K562 (cell line): ENCODE data around the gene RPL39. TPM values are rescaled to one million over a fixed set of nuclear protein-coding genes. Genes with fewer than 3 reads are reported as not detected.

Experiments
- ATAC-seq: fragments of 200-7000 bp; cut with Tn5 transposase; 3 replicates; pipeline ENCODE4 v1.9.1; 2020; ENCODE audit warnings: moderate library complexity
- BruUV-seq: library from RNA; stranded (reverse); fragments of 400-500 nt; replicated peaks from 2 replicates; lab custom pipeline; 2021; lab: Mats Ljungman, UMichigan
- CTCF ChIA-PET: fragments of 300-600 bp; formaldehyde crosslinking; extraction: SDS; loops from one replicate; lab custom pipeline; 2021; ENCODE audit warnings: low intra/inter-chr PET ratio; lab: Yijun Ruan, JAX
- POLR2A ChIA-PET: fragments of 300-600, 350-650 bp; sonication (Branson Sonifier 250); formaldehyde crosslinking; extraction: SDS; loops from one replicate; lab custom pipeline; 2021; ENCODE audit warnings: antibody characterized with exemption, inconsistent platforms; lab: Yijun Ruan, JAX
- DNase-seq, 4 experiments: peaks; one replicate each; pipeline versions ENCODE4 v3.0.0 to v3.0.0-alpha.2; 2011 to 2018; ENCODE audit warnings: low spot score in 3 of 4, mixed read lengths in 3 of 4; ENCODE audit errors: extremely low read depth in 1 of 4
- FAIRE-seq: peaks from 2 replicates; lab custom pipeline; 2011; peaks lifted over from hg19 to GRCh38; lab: Jason Lieb, UNC
- H2AFZ ChIP-seq: 2 replicates; pipeline ENCODE4 v1.6.0; 2011; ENCODE audit warnings: low read depth, low read length, control low read depth, inconsistent platforms
- H3K27ac ChIP-seq: fragments of 200-600 bp; 3 replicates; pipeline ENCODE4 v1.8.0; 2011; ENCODE audit warnings: low read depth, mild to moderate bottlenecking, control low read depth, inconsistent platforms, low read length, moderate library complexity, mixed read lengths; ENCODE audit errors: extremely low read depth
- H3K27me3 ChIP-seq, 2 experiments: fragments of 300-600 bp in 1 of 2; 2 replicates in 1 of 2; 3 replicates in 1 of 2; pipeline versions ENCODE4 v1.6.0 to v1.8.0; 2011; ENCODE audit warnings: inconsistent platforms in 2 of 2, low read length in 2 of 2, mild to moderate bottlenecking in 1 of 2, mixed read lengths in 1 of 2, moderate library complexity in 1 of 2; ENCODE audit not compliant: control insufficient read depth in 2 of 2, insufficient read depth in 2 of 2
- H3K36me3 ChIP-seq: fragments of 300-600 bp; 3 replicates; pipeline ENCODE4 v1.8.0; 2011; ENCODE audit warnings: mild to moderate bottlenecking, low read length, inconsistent platforms; ENCODE audit not compliant: control insufficient read depth, insufficient read depth
- H3K4me1 ChIP-seq, 2 experiments: fragments of 200-600 bp in 1 of 2; replicated peaks in 1 of 2; 2 replicates in 1 of 2; 3 replicates in 1 of 2; pipeline versions ENCODE4 v1.5.1 to v1.8.0; 2011; ENCODE audit warnings: inconsistent platforms in 2 of 2, low read length in 2 of 2, mild to moderate bottlenecking in 1 of 2, mixed read lengths in 1 of 2, moderate library complexity in 1 of 2; ENCODE audit not compliant: control insufficient read depth in 2 of 2, insufficient read depth in 2 of 2
- H3K4me2 ChIP-seq: 2 replicates; pipeline ENCODE4 v1.6.1; 2011; ENCODE audit warnings: low read length, control low read depth, inconsistent platforms, mixed read lengths; ENCODE audit not compliant: insufficient read depth
- H3K4me3 ChIP-seq: fragments of 200-600 bp; sonication (generic), shearing (Covaris generic); 2 replicates; pipeline ENCODE4 v1.5.1; 2016; ENCODE audit warnings: control low read depth, inconsistent platforms
- H3K79me2 ChIP-seq: fragments of 200-600 bp; 3 replicates; pipeline ENCODE4 v1.8.0; 2011; ENCODE audit warnings: low read length, inconsistent platforms; ENCODE audit not compliant: control insufficient read depth, insufficient read depth
- H3K9ac ChIP-seq, 2 experiments: 2 replicates each; pipeline versions ENCODE4 v1.6.0 to v1.6.1; 2011; ENCODE audit warnings: low read depth in 2 of 2, low read length in 2 of 2, control low read depth in 1 of 2, inconsistent platforms in 1 of 2, mild to moderate bottlenecking in 1 of 2, mixed read lengths in 1 of 2; ENCODE audit not compliant: insufficient read depth in 1 of 2
- H3K9me1 ChIP-seq: one replicate; pipeline ENCODE4 v1.6.0; 2011; ENCODE audit warnings: inconsistent platforms, mild to moderate bottlenecking, low read length, moderate library complexity; ENCODE audit not compliant: control insufficient read depth, insufficient read depth
- H3K9me3 ChIP-seq: replicated peaks from 2 replicates; pipeline ENCODE4 v1.5.1; 2011; ENCODE audit warnings: low read depth, low read length, inconsistent platforms; ENCODE audit not compliant: control insufficient read depth, insufficient read depth
- H4K20me1 ChIP-seq: replicated peaks from 2 replicates; pipeline ENCODE4 v1.6.1; 2011; ENCODE audit warnings: low read length, inconsistent platforms, mixed read lengths; ENCODE audit not compliant: control insufficient read depth, insufficient read depth
- CREB3 ChIP-seq: fragments of 450-650 bp; conservative IDR thresholded peaks from 2 replicates; pipeline ENCODE4 v1.6.1; 2016; ENCODE audit warnings: missing genetic modification characterization, low read depth, mild to moderate bottlenecking, missing compliant biosample characterization, moderate library complexity
- DPF2 ChIP-seq: fragments of 450-650 bp; IDR thresholded peaks from 2 replicates; pipeline ENCODE4 v1.6.1; 2016
- E2F3 ChIP-seq: fragments of 250-450 bp; sonication (Bioruptor Pico); IDR thresholded peaks from 2 replicates; pipeline ENCODE4 v1.4.0; 2020; ENCODE audit warnings: mild to moderate bottlenecking
- NCOA6 ChIP-seq: fragments of 450-650 bp; IDR thresholded peaks from 2 replicates; pipeline ENCODE4 v1.6.1; 2017; ENCODE audit warnings: mild to moderate bottlenecking
- NKRF ChIP-seq: fragments of 450-650 bp; IDR thresholded peaks from 2 replicates; pipeline ENCODE4 v1.6.1; 2016; ENCODE audit warnings: borderline replicate concordance
- PCBP2 ChIP-seq: fragments of 200-400 bp; formaldehyde crosslinking; IDR thresholded peaks from 2 replicates; pipeline ENCODE4 v1.6.1; 2018; ENCODE audit warnings: low read length, low read depth, mild to moderate bottlenecking, moderate library complexity; ENCODE audit not compliant: poor library complexity, severe bottlenecking
- POLR2G ChIP-seq: fragments of 200-400 bp; formaldehyde crosslinking; IDR thresholded peaks from 2 replicates; pipeline ENCODE4 v1.6.1; 2017; ENCODE audit warnings: low read depth, mild to moderate bottlenecking, antibody characterized with exemption, low read length, moderate library complexity
- SAFB ChIP-seq: fragments of 200-400 bp; formaldehyde crosslinking; IDR thresholded peaks from 2 replicates; pipeline ENCODE4 v1.6.1; 2017; ENCODE audit warnings: low read depth, low read length, borderline replicate concordance
- TCF7 ChIP-seq: sonication (generic); IDR thresholded peaks from 2 replicates; pipeline ENCODE4 v1.6.1; 2016; ENCODE audit warnings: antibody characterized with exemption, borderline replicate concordance
- THRA ChIP-seq: fragments of 450-650 bp; IDR thresholded peaks from 2 replicates; pipeline ENCODE4 v1.6.1; 2017; ENCODE audit warnings: mild to moderate bottlenecking, moderate library complexity
- ZFX ChIP-seq: sonication (generic); formaldehyde crosslinking; IDR thresholded peaks from 2 replicates; pipeline ENCODE4 v1.8.0; 2022; ENCODE audit warnings: mild to moderate bottlenecking, missing genetic modification reagents, moderate library complexity
- ZZZ3 ChIP-seq: fragments of 450-650 bp; IDR thresholded peaks from 2 replicates; pipeline ENCODE4 v1.6.1; 2016; ENCODE audit warnings: antibody characterized with exemption, mild to moderate bottlenecking, moderate library complexity
- WGBS: fragments of 100-300 bp; shearing (Covaris generic); methylation state at CpG from one replicate; pipeline ENCODE4 v1.1.6; 2016; ENCODE audit warnings: low coverage, mixed read lengths; ENCODE audit not compliant: insufficient coverage; ENCODE audit errors: missing lambda C conversion rate; 5-methylcytosine and 5-hydroxymethylcytosine counted together
- in situ Hi-C: fragments of 300-500 bp; cut with MboI; formaldehyde crosslinking; loops from 4 replicates; pipeline ENCODE4 v1.15.0; 2018; ENCODE audit warnings: inconsistent platforms, mixed read lengths
- intact Hi-C: fragments of 100-400 bp; cut with micrococcal nuclease; formaldehyde crosslinking; loops from 2 replicates; pipeline ENCODE4 v1.14.2; 2022
- polyA plus RNA-seq, 8 experiments: library from polyadenylated mRNA; depleted of rRNA in 4 of 8; stranded (reverse) in 5 of 8; unstranded in 3 of 8; fragments of >200 nt; fragmentation: Nextera tagmentation in 2 of 8; fragmentation: Illumina TruSeq in 1 of 8; extraction: Ambion mirVana in 2 of 8; extraction: Trizol in 1 of 8; gene quantifications; 2 replicates each; pipeline versions ENCODE4 v1.2.1 to v1.2.3, GENCODE V29; 2011 to 2014; ENCODE audit warnings: inconsistent platforms in 1 of 8, missing spikeins in 1 of 8
- total RNA-seq, 7 experiments: library from RNA; depleted of rRNA in 6 of 7; stranded (reverse); fragments of >200 nt in 6 of 7; fragmentation: Illumina TruSeq in 2 of 7; extraction: Trizol in 2 of 7; gene quantifications; 2 replicates each; pipeline versions ENCODE4 v1.2.1 to v1.2.3, GENCODE V29; 2011 to 2021; ENCODE audit warnings: low replicate concordance in 1 of 7

Gene RPL39
- total and polyA plus RNA-seq, 9 of the 15 experiments (the other 6 are each of a cell fraction or from before 2014, with no cell fraction given) = 1,382 to 5,043 (median 3,226) TPM

GRCh38 chrX:119758731-119759247, 32.6 kb downstream of the RPL39 start:
- intact Hi-C loops = no loop called here
- CTCF ChIA-PET = no interaction called here
- in situ Hi-C loops = no loop called here
- Histone ChIP-seq H3K9me1 (no peaks in the 10 kb centered on the region), H4K20me1 (no peaks in the 10 kb centered on the region; the same call in 1 of the 2 replicates), H3K4me3 (peak overlapping the region; percentile 47), H3K79me2 (no peaks in the 10 kb centered on the region), H3K4me1 (peaks cover 0 to 24% of the 10 kb centered on the region in 2 experiments; a peak in 3 of 5 replicates), H3K36me3 (no peaks in the 10 kb centered on the region), H3K9me3 (no peaks in the 10 kb centered on the region), H3K4me2 (peak overlapping the region; percentile 68; the same call in 1 of the 2 replicates), H3K27ac (no peak overlapping the region), H2AFZ (peak overlapping the region; percentile 84), H3K9ac (peak overlapping the region in 1 of 2 experiments; percentile 86; a peak in 3 of 4 replicates), H3K27me3 (no peaks in the 10 kb centered on the region)
- no peak for FAIRE-seq
- 47% methylated on average over 12 of the region's 54 CpGs for WGBS
- POLR2A ChIA-PET = interaction anchor here (1.0 to 1.3 kb wide), 2 partner anchors 9 to 33 kb away, joined by 4 to 5 read pairs; partner anchors contain the start of gene RPL39
- DNase-seq = peak; percentile 21 to 50 (median 39)
- peak; percentile 86 for ATAC-seq
- no TSS peak for BruUV-seq
- no peak for TF ChIP-seq THRA
- TF ChIP-seq ZFX (CRISPR knock-in tag) = peak; percentile 42; the same call in 1 of the 2 replicates
- no peak for TF ChIP-seq E2F3
- no peak; the same call in 1 of the 2 replicates for TF ChIP-seq POLR2G
- TF ChIP-seq PCBP2 = no peak
- no peak for TF ChIP-seq ZZZ3
- TF ChIP-seq SAFB = peak; percentile 69; the same call in 1 of the 2 replicates
- TF ChIP-seq CREB3 (tag) = no peak
- no peak for TF ChIP-seq NCOA6
- TF ChIP-seq TCF7 = no peak
- no peak for TF ChIP-seq DPF2
- no peak for TF ChIP-seq NKRF
